Fibroblast of lung (primary cell): Measurements from ENCODE around the gene RNU5D-1. TPM values are rescaled to one million over a fixed set of nuclear protein-coding genes. Genes with fewer than 3 reads are reported as not detected.

ENCODE experiments used
- DNase-seq, 2 donors: peaks; one replicate each; pipeline versions ENCODE4 v3.0.0 to v3.0.0-alpha.2; 2010; ENCODE audit warnings: low read depth in 2 of 2
- H2AFZ ChIP-seq: 2 replicates; pipeline ENCODE4 v1.5.1; 2012; ENCODE audit warnings: low read length, control low read depth, inconsistent platforms
- H3K27ac ChIP-seq: 2 replicates; pipeline ENCODE4 v1.5.1; 2011; ENCODE audit warnings: low read length, control low read depth; ENCODE audit not compliant: insufficient read depth
- H3K27me3 ChIP-seq: 2 replicates; pipeline ENCODE4 v1.5.1; 2011; ENCODE audit warnings: mild to moderate bottlenecking, low read length; ENCODE audit not compliant: control insufficient read depth, insufficient read depth
- H3K36me3 ChIP-seq: 2 replicates; pipeline ENCODE4 v1.5.1; 2011; ENCODE audit warnings: low read length; ENCODE audit not compliant: control insufficient read depth, insufficient read depth
- H3K4me1 ChIP-seq: 2 replicates; pipeline ENCODE4 v1.5.1; 2011; ENCODE audit warnings: low read length; ENCODE audit not compliant: control insufficient read depth, insufficient read depth; ENCODE audit errors: extremely low read depth
- H3K4me2 ChIP-seq: 2 replicates; pipeline ENCODE4 v1.5.1; 2011; ENCODE audit warnings: low read length, control low read depth; ENCODE audit not compliant: insufficient read depth; ENCODE audit errors: extremely low read depth
- H3K4me3 ChIP-seq, 4 experiments: fragments of 200-600 bp in 1 of 4; sonication (generic) in 1 of 4; replicated peaks in 1 of 4; 2 replicates each; pipeline ENCODE4 v1.5.1; 2011 to 2016; ENCODE audit warnings: low read length in 4 of 4, low read depth in 3 of 4, mild to moderate bottlenecking in 3 of 4, control low read depth in 2 of 4, inconsistent platforms in 1 of 4, mixed read lengths in 1 of 4; ENCODE audit not compliant: insufficient read depth in 1 of 4; ENCODE audit errors: control extremely low read depth in 1 of 4
- H3K79me2 ChIP-seq: 2 replicates; pipeline ENCODE4 v1.5.1; 2012; ENCODE audit warnings: mild to moderate bottlenecking, low read length, inconsistent platforms; ENCODE audit not compliant: control insufficient read depth, insufficient read depth
- H3K9ac ChIP-seq: 2 replicates; pipeline ENCODE4 v1.5.1; 2011; ENCODE audit warnings: mild to moderate bottlenecking, low read length, control low read depth; ENCODE audit not compliant: insufficient read depth
- H3K9me3 ChIP-seq: 2 replicates; pipeline ENCODE4 v1.5.1; 2012; ENCODE audit warnings: low read depth, low read length; ENCODE audit not compliant: control insufficient read depth, insufficient read depth
- H4K20me1 ChIP-seq: 2 replicates; pipeline ENCODE4 v1.5.1; 2011; ENCODE audit warnings: low read length; ENCODE audit not compliant: control insufficient read depth, insufficient read depth; ENCODE audit errors: extremely low read depth
- EZH2 ChIP-seq: IDR thresholded peaks from 2 replicates; pipeline ENCODE4 v1.5.1; 2012; ENCODE audit warnings: low read length, control low read depth, mild to moderate bottlenecking; ENCODE audit errors: missing control alignments
- polyA plus RNA-seq, 2 donors: library from polyadenylated mRNA; depleted of rRNA in 1 of 2; stranded (reverse) in 1 of 2; unstranded in 1 of 2; fragments of >200 nt; gene quantifications; 2 replicates each; pipeline ENCODE4 v1.2.1, GENCODE V29; 2011 to 2012; ENCODE audit warnings: missing spikeins in 1 of 2
- total RNA-seq: library from RNA; depleted of rRNA; stranded (reverse); fragments of >200 nt; gene quantifications from 2 replicates; pipeline ENCODE4 v1.2.1, GENCODE V29; 2014
- TF ChIP-seq, protein P1 (sequence below), 2 donors: IDR thresholded peaks in 1 of 2; conservative IDR thresholded peaks in 1 of 2; 1 replicate in 1 of 2; 2 replicates in 1 of 2; pipeline ENCODE4 v1.5.1; 2011 to 2012; ENCODE audit warnings: low read length in 2 of 2, control low read depth in 1 of 2, inconsistent platforms in 1 of 2, low read depth in 1 of 2, mild to moderate bottlenecking in 1 of 2

Gene RNU5D-1
- total and polyA plus RNA-seq, 2 donors (not counting 1 experiment from before 2014, with no cell fraction given) = not detected

DNA sequence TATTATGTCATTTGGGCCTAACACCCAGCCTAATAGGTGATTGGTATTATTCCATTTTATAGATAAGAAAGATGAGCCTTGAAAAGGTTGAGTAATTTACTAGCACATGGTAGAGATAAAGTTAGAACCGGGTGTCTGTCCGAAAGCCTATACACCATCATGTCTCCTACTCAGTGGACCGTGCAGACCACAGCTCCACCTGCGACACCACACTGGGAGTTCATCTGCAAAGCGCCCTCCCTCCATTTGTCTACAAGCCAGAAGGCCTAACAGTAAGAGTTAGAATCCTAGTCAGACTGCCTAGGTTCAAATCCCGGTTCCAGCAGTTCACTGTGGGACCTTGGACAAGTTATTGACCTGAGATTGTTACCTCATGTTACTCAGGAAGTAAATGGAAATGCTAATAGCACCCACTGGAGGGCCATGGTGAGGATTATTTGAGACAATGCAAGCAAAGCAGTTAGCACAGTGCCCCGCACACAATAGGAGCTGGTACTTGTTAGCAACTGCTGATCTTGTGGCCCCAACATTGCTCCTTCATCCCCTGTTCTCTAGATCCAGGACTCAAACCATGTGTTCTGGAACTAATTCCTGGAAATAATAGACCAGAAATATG, 36.0 kb downstream of the RNU5D-1 start:
- no peaks in the 10 kb centered on the region for H3K79me2 ChIP-seq
- H3K4me3 ChIP-seq = no peak overlapping the region
- no peaks in the 10 kb centered on the region for H3K4me1 ChIP-seq
- H2AFZ ChIP-seq = no peak overlapping the region
- no peaks in the 10 kb centered on the region for H3K9me3 ChIP-seq
- H3K36me3 ChIP-seq = no peaks in the 10 kb centered on the region
- H3K27ac ChIP-seq = no peak overlapping the region
- no peak for DNase-seq
- H3K9ac ChIP-seq = no peak overlapping the region
- H3K27me3 ChIP-seq = no peaks in the 10 kb centered on the region
- H4K20me1 ChIP-seq = no peaks in the 10 kb centered on the region
- H3K4me2 ChIP-seq = no peak overlapping the region
- TF ChIP-seq EZH2 = no peak
- TF ChIP-seq, protein P1, sequence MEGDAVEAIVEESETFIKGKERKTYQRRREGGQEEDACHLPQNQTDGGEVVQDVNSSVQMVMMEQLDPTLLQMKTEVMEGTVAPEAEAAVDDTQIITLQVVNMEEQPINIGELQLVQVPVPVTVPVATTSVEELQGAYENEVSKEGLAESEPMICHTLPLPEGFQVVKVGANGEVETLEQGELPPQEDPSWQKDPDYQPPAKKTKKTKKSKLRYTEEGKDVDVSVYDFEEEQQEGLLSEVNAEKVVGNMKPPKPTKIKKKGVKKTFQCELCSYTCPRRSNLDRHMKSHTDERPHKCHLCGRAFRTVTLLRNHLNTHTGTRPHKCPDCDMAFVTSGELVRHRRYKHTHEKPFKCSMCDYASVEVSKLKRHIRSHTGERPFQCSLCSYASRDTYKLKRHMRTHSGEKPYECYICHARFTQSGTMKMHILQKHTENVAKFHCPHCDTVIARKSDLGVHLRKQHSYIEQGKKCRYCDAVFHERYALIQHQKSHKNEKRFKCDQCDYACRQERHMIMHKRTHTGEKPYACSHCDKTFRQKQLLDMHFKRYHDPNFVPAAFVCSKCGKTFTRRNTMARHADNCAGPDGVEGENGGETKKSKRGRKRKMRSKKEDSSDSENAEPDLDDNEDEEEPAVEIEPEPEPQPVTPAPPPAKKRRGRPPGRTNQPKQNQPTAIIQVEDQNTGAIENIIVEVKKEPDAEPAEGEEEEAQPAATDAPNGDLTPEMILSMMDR (conservative IDR thresholded peaks at IDR 0.05 in 1 of 2, IDR thresholded peaks at IDR 0.05 in 1 of 2; ENCODE audit: low read depth in 1 of 2, low read length in 2 of 2) = no peak

DNA sequence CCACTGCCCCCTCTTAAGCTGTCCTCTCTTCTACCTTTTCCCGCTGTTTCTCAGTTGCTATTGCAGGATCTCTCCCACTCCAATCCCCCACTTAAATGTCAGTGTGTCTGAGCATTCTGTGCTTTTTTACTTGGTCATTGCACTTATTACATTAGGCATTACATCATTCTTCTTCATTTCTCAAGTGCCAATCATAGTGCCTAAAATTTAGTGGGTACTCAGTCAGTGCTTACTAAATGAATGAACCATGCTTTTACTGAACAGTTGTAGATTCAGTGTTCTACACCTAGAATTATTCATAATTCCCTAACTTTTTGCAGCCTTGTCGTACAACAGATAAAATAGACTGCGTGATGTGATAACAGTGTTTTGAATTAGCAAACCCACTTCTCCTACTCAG, 37.1 kb downstream of the RNU5D-1 start:
- Histone ChIP-seq H3K36me3 (no peaks in the 10 kb centered on the region), H3K4me1 (no peaks in the 10 kb centered on the region), H3K79me2 (no peaks in the 10 kb centered on the region), H3K9ac (no peak overlapping the region), H2AFZ (no peak overlapping the region), H3K9me3 (no peaks in the 10 kb centered on the region), H4K20me1 (no peaks in the 10 kb centered on the region), H3K27ac (no peak overlapping the region), H3K27me3 (no peaks in the 10 kb centered on the region), H3K4me2 (no peak overlapping the region), H3K4me3 (no peak overlapping the region)
- peak in 1 of 2 donors; percentile 18 for DNase-seq
- TF ChIP-seq, protein P1 (conservative IDR thresholded peaks at IDR 0.05 in 1 of 2, IDR thresholded peaks at IDR 0.05 in 1 of 2; ENCODE audit: low read depth in 1 of 2, low read length in 2 of 2) = no peak
- no peak for TF ChIP-seq EZH2

DNA sequence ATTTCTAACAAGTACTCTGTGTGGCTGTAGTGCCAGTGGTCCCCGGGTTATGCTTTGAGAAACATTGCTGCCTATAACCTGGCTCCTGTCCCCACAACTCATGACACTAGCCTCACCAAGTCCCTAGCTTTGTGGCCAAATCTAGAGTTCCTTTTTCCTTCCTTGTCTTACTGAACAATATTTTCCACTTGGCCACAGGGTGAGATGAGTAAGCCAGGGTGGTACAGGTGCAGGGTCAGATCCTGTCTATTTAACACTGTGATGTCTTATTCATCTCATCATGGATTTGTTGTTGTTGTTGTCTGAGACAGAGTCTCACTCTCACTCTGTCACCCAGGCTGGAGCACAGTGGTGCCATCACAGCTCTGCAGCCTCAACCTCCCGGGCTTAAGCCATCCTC, 37.8 kb downstream of the RNU5D-1 start:
- no peak overlapping the region for H3K4me3 ChIP-seq
- no peak overlapping the region for H3K27ac ChIP-seq
- DNase-seq = no peak

More for the DNA sequence above, 37.8 kb downstream of the RNU5D-1 start:
- no peaks in the 10 kb centered on the region for H3K79me2 ChIP-seq
- H3K4me1 ChIP-seq = no peaks in the 10 kb centered on the region
- no peak for TF ChIP-seq EZH2
- TF ChIP-seq, protein P1 (conservative IDR thresholded peaks at IDR 0.05 in 1 of 2, IDR thresholded peaks at IDR 0.05 in 1 of 2; ENCODE audit: low read depth in 1 of 2, low read length in 2 of 2) = no peak
- no peaks in the 10 kb centered on the region for H3K27me3 ChIP-seq
- H3K9ac ChIP-seq = no peak overlapping the region
- no peaks in the 10 kb centered on the region for H3K36me3 ChIP-seq
- H3K9me3 ChIP-seq = no peaks in the 10 kb centered on the region
- no peak overlapping the region for H3K4me2 ChIP-seq
- H2AFZ ChIP-seq = no peak overlapping the region
- H4K20me1 ChIP-seq = no peaks in the 10 kb centered on the region
